ENCODE results near the gene XYLT2. TPM values are rescaled to one million over a fixed set of nuclear protein-coding genes. Genes with fewer than 3 reads are reported as not detected.

The XYLT2 gene
- total RNA-seq, 1 donor from 2014 or later: 21.4 TPM

- peaks cover 49% of the 10 kb centered on the region for H3K36me3 Mint-ChIP-seq (ENCODE audit: low read depth)
- no peak for ATAC-seq (ENCODE audit: low read depth)
- POLR2A ChIA-PET: interaction anchor here (0.9 to 2.0 kb wide), 5 partner anchors 10 to 117 kb away, joined by 3 to 9 read pairs (median 7); partner anchors contain the start of genes LRRC59 and RSAD1
- CTCF ChIA-PET: interaction anchor here (0.8 to 4.1 kb wide), 13 partner anchors 8 to 163 kb away, joined by 3 to 29 read pairs (median 5); partner anchors contain the start of genes LRRC59, RSAD1 and XYLT2
- H3K4me1 Mint-ChIP-seq: peaks cover 7% of the 10 kb centered on the region
- H3K27ac Mint-ChIP-seq: no peak overlapping the region
- no peak for DNase-seq
- H3K4me3 Mint-ChIP-seq: no peak overlapping the region
- no peaks in the 10 kb centered on the region for H3K27me3 Mint-ChIP-seq
- H3K9me3 Mint-ChIP-seq: no peaks in the 10 kb centered on the region
- intact Hi-C loops (cut with micrococcal nuclease): loop anchor here (1.0 to 5.0 kb wide), 3 partner anchors 35 to 139 kb away; partner anchors contain the start of gene LRRC59
- TF ChIP-seq CTCF (IDR thresholded peaks at IDR 0.05): no peak
Observed at GRCh38 chr17:50362661-50363060, 16.7 kb downstream of the XYLT2 start.

GRCh38 chr17:50363217-50364060 is 17.5 kb downstream of the XYLT2 start:
- Mint-ChIP-seq H3K9me3 (no peaks in the 10 kb centered on the region), H3K36me3 (ENCODE audit: low read depth) (peaks cover 49% of the 10 kb centered on the region), H3K4me1 (peaks cover 7% of the 10 kb centered on the region), H3K4me3 (no peak overlapping the region), H3K27ac (no peak overlapping the region), H3K27me3 (no peaks in the 10 kb centered on the region)
- ATAC-seq (ENCODE audit: low read depth): no peak
- intact Hi-C loops (cut with micrococcal nuclease): loop anchor here (5.0 kb wide), 1 partner anchor 34 kb away; the partner anchor contains the start of gene LRRC59
- ChIA-PET POLR2A (interaction anchor here (2.0 kb wide), 1 partner anchor 34 kb away, joined by 7 read pairs; the partner anchor contains the start of gene LRRC59), CTCF (interaction anchor here (1.4 to 4.1 kb wide), 6 partner anchors 11 to 138 kb away, joined by 4 to 29 read pairs (median 20); partner anchors contain the start of genes LRRC59, RSAD1 and XYLT2)
- TF ChIP-seq CTCF (IDR thresholded peaks at IDR 0.05): no peak
- DNase-seq: no peak

GRCh38 chr17:50364061-50364458 is 18.1 kb downstream of the XYLT2 start:
- Mint-ChIP-seq H3K9me3 (no peaks in the 10 kb centered on the region), H3K27me3 (no peaks in the 10 kb centered on the region), H3K36me3 (ENCODE audit: low read depth) (peaks cover 49% of the 10 kb centered on the region), H3K4me1 (peaks cover 7% of the 10 kb centered on the region), H3K4me3 (no peak overlapping the region), H3K27ac (no peak overlapping the region)
- intact Hi-C loops (cut with micrococcal nuclease): loop anchor here (5.0 kb wide), 1 partner anchor 33 kb away; the partner anchor contains the start of gene LRRC59
- CTCF ChIA-PET: no interaction called here
- no peak for ATAC-seq (ENCODE audit: low read depth)
- POLR2A ChIA-PET: no interaction called here
- DNase-seq: no peak
- TF ChIP-seq CTCF (IDR thresholded peaks at IDR 0.05): no peak

GRCh38 chr17:50364715-50365114 is 18.8 kb downstream of the XYLT2 start:
- POLR2A ChIA-PET: interaction anchor here (0.6 kb wide), 1 partner anchor 1456 kb away, joined by 5 read pairs; no protein-coding TSS in a partner anchor
- Mint-ChIP-seq H3K9me3 (no peaks in the 10 kb centered on the region), H3K36me3 (ENCODE audit: low read depth) (peaks cover 52% of the 10 kb centered on the region), H3K27ac (no peak overlapping the region), H3K4me1 (peaks cover 7% of the 10 kb centered on the region), H3K27me3 (no peaks in the 10 kb centered on the region), H3K4me3 (no peak overlapping the region)
- no peak for DNase-seq
- intact Hi-C loops (cut with micrococcal nuclease): loop anchor here (5.0 kb wide), 1 partner anchor 33 kb away; the partner anchor contains the start of gene LRRC59
- CTCF ChIA-PET: no interaction called here
- no peak for TF ChIP-seq CTCF (IDR thresholded peaks at IDR 0.05)
- no peak for ATAC-seq (ENCODE audit: low read depth)

GRCh38 chr17:50365165-50365564 is 19.2 kb downstream of the XYLT2 start:
- no peak overlapping the region for H3K4me3 Mint-ChIP-seq

More at GRCh38 chr17:50365165-50365564, 19.2 kb downstream of the XYLT2 start:
- peaks cover 7% of the 10 kb centered on the region for H3K4me1 Mint-ChIP-seq
- TF ChIP-seq CTCF (IDR thresholded peaks at IDR 0.05): no peak
- peaks cover 57% of the 10 kb centered on the region for H3K36me3 Mint-ChIP-seq (ENCODE audit: low read depth)
- ATAC-seq (ENCODE audit: low read depth) (no peak), DNase-seq (no peak)
- ChIA-PET POLR2A (interaction anchor here (0.6 to 0.7 kb wide), 2 partner anchors 24 to 1456 kb away, joined by 5 read pairs; no protein-coding TSS in a partner anchor), CTCF (interaction anchor here (1.8 kb wide), 1 partner anchor 32 kb away, joined by 4 read pairs; the partner anchor contains the start of gene LRRC59)
- no peak overlapping the region for H3K27ac Mint-ChIP-seq
- intact Hi-C loops (cut with micrococcal nuclease): no loop called here
- no peaks in the 10 kb centered on the region for H3K9me3 Mint-ChIP-seq
- H3K27me3 Mint-ChIP-seq: no peaks in the 10 kb centered on the region
